ENCODE measurements around the gene LTBR. TPM values are rescaled to one million over a fixed set of nuclear protein-coding genes. Genes with fewer than 3 reads are reported as not detected.

The LTBR gene
- total RNA-seq, 3 donors from 2014 or later (not counting 1 experiment from before 2014, with no cell fraction given) = 3.7 to 5.8 (median 4.4) TPM

GRCh38 chr12:6376870-6377666, 6.9 kb upstream of the LTBR start:
- H3K4me1 Mint-ChIP-seq = peaks cover 29 to 45% of the 10 kb centered on the region in 2 donors
- H3K4me1 ChIP-seq (ENCODE audit: control insufficient read depth, insufficient read depth, low read length) = peaks cover 32% of the 10 kb centered on the region
- peaks cover 0 to 9% of the 10 kb centered on the region in 2 donors for H3K27me3 Mint-ChIP-seq (ENCODE audit: low read depth in 2 of 2)
- no peaks in the 10 kb centered on the region for H3K36me3 Mint-ChIP-seq
- no peaks in the 10 kb centered on the region for H3K9me3 Mint-ChIP-seq
- H3K36me3 ChIP-seq (ENCODE audit: control insufficient read depth, insufficient read depth, low read length) = no peaks in the 10 kb centered on the region
- H3K27ac Mint-ChIP-seq = peak overlapping the region; percentile 41 to 76
- H3K4me3 ChIP-seq (ENCODE audit: low read length) = no peak overlapping the region
- peak overlapping the region; percentile 60 for H3K4me3 Mint-ChIP-seq
- intact Hi-C loops (cut with micrococcal nuclease) = no loop called here
- peak overlapping the region; percentile 22 for H3K27ac ChIP-seq (ENCODE audit: low read length)
- WGBS (ENCODE audit: insufficient coverage) = 30% methylated on average over 9 of the region's 10 CpGs
- no peaks in the 10 kb centered on the region for H3K9me3 ChIP-seq (ENCODE audit: control insufficient read depth, insufficient read depth, low read length)
- peak in 1 of 2 donors; percentile 53 for DNase-seq
- TF ChIP-seq, protein P1, sequence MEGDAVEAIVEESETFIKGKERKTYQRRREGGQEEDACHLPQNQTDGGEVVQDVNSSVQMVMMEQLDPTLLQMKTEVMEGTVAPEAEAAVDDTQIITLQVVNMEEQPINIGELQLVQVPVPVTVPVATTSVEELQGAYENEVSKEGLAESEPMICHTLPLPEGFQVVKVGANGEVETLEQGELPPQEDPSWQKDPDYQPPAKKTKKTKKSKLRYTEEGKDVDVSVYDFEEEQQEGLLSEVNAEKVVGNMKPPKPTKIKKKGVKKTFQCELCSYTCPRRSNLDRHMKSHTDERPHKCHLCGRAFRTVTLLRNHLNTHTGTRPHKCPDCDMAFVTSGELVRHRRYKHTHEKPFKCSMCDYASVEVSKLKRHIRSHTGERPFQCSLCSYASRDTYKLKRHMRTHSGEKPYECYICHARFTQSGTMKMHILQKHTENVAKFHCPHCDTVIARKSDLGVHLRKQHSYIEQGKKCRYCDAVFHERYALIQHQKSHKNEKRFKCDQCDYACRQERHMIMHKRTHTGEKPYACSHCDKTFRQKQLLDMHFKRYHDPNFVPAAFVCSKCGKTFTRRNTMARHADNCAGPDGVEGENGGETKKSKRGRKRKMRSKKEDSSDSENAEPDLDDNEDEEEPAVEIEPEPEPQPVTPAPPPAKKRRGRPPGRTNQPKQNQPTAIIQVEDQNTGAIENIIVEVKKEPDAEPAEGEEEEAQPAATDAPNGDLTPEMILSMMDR (IDR thresholded peaks at IDR 0.05) = no peak
- peak in 2 of 3 donors; percentile 54 to 59 for ATAC-seq
- H3K27me3 ChIP-seq (ENCODE audit: control insufficient read depth, insufficient read depth, low read length) = no peaks in the 10 kb centered on the region

DNA sequence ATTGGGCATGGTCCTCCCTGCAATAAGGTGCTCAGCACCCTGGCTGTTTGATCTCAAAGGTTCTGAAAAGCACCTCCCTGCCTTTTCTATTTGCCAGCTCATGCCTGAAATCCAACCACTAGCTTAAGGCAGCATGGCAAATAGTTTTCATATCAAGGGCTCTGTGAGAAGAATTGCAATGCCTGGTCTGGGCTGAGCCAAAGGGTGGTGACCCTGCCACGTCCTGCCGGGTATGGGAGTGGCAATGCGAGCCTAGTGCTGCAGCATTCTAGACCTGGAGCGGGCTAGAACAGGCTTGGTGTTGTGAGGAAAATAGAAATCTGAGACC, 6.3 kb upstream of the LTBR start:
- WGBS (ENCODE audit: insufficient coverage) = 73% methylated on average over 4 of the region's 4 CpGs
- peaks cover 24 to 39% of the 10 kb centered on the region in 2 donors for H3K4me1 Mint-ChIP-seq
- peak overlapping the region; percentile 31 for H3K4me3 Mint-ChIP-seq
- TF ChIP-seq, protein P1 (IDR thresholded peaks at IDR 0.05) = no peak
- intact Hi-C loops (cut with micrococcal nuclease) = no loop called here
- Histone ChIP-seq H3K9me3 (ENCODE audit: control insufficient read depth, insufficient read depth, low read length) (no peaks in the 10 kb centered on the region), H3K4me1 (ENCODE audit: control insufficient read depth, insufficient read depth, low read length) (peaks cover 27% of the 10 kb centered on the region), H3K27ac (ENCODE audit: low read length) (no peak overlapping the region), H3K36me3 (ENCODE audit: control insufficient read depth, insufficient read depth, low read length) (no peaks in the 10 kb centered on the region), H3K4me3 (ENCODE audit: low read length) (no peak overlapping the region), H3K27me3 (ENCODE audit: control insufficient read depth, insufficient read depth, low read length) (no peaks in the 10 kb centered on the region)
- ATAC-seq (no peak), DNase-seq (no peak)
- H3K36me3 Mint-ChIP-seq = no peaks in the 10 kb centered on the region
- H3K27me3 Mint-ChIP-seq (ENCODE audit: low read depth in 2 of 2) = peaks cover 0 to 9% of the 10 kb centered on the region in 2 donors
- peak overlapping the region in 1 of 2 donors; percentile 49 for H3K27ac Mint-ChIP-seq
- no peaks in the 10 kb centered on the region for H3K9me3 Mint-ChIP-seq

- H3K4me3 Mint-ChIP-seq = no peak overlapping the region
- WGBS (ENCODE audit: insufficient coverage) = 97% methylated on average over 9 of the region's 13 CpGs
- no peaks in the 10 kb centered on the region for H3K36me3 Mint-ChIP-seq
- peaks cover 35% of the 10 kb centered on the region for H3K4me1 ChIP-seq (ENCODE audit: control insufficient read depth, insufficient read depth, low read length)
- ATAC-seq = no peak
- H3K27ac Mint-ChIP-seq = no peak overlapping the region
- H3K27me3 Mint-ChIP-seq (ENCODE audit: low read depth in 2 of 2) = peaks cover 0 to 12% of the 10 kb centered on the region in 2 donors
- no peaks in the 10 kb centered on the region for H3K9me3 ChIP-seq (ENCODE audit: control insufficient read depth, insufficient read depth, low read length)
- no peak overlapping the region for H3K4me3 ChIP-seq (ENCODE audit: low read length)
- peaks cover 20 to 30% of the 10 kb centered on the region in 2 donors for H3K4me1 Mint-ChIP-seq
- intact Hi-C loops (cut with micrococcal nuclease) = no loop called here
- no peaks in the 10 kb centered on the region for H3K9me3 Mint-ChIP-seq
- no peaks in the 10 kb centered on the region for H3K36me3 ChIP-seq (ENCODE audit: control insufficient read depth, insufficient read depth, low read length)
- H3K27me3 ChIP-seq (ENCODE audit: control insufficient read depth, insufficient read depth, low read length) = no peaks in the 10 kb centered on the region
- H3K27ac ChIP-seq (ENCODE audit: low read length) = no peak overlapping the region
- DNase-seq = no peak
- TF ChIP-seq, protein P1 (IDR thresholded peaks at IDR 0.05) = no peak
Measured at GRCh38 chr12:6378709-6379472, 5.1 kb upstream of the LTBR start.
